GM23338 (cell line): Measurements from ENCODE around the gene IKZF1. TPM values are rescaled to one million over a fixed set of nuclear protein-coding genes. Genes with fewer than 3 reads are reported as not detected.

Experiments used
- ATAC-seq: fragments of 200-7000 bp; cut with Tn5 transposase; 3 replicates; pipeline ENCODE4 v1.9.1; 2020
- DNase-seq: peaks from one replicate; pipeline ENCODE4 v3.0.0-alpha.2; 2015; ENCODE audit warnings: low spot score
- H2AFZ ChIP-seq: fragments of 200-600 bp; sonication (generic); 2 replicates; pipeline ENCODE4 v1.8.0; 2016; ENCODE audit warnings: antibody characterized with exemption, mild to moderate bottlenecking, moderate library complexity
- H3F3A ChIP-seq: fragments of 200-600 bp; sonication (generic); replicated peaks from 2 replicates; pipeline ENCODE4 v1.8.0; 2017; ENCODE audit warnings: antibody characterized with exemption, mixed run types, low read depth
- H3K27ac ChIP-seq: fragments of 200-600 bp; sonication (generic); 2 replicates; pipeline ENCODE4 v1.6.1; 2016; ENCODE audit warnings: low read depth
- H3K27me3 ChIP-seq: fragments of 200-600 bp; sonication (generic); 2 replicates; pipeline ENCODE4 v1.8.0; 2016; ENCODE audit warnings: mild to moderate bottlenecking, mixed run types, moderate library complexity; ENCODE audit not compliant: insufficient read depth
- H3K36me3 ChIP-seq: fragments of 200-600 bp; sonication (generic); 2 replicates; pipeline ENCODE4 v1.8.0; 2016; ENCODE audit warnings: mild to moderate bottlenecking; ENCODE audit not compliant: insufficient read depth
- H3K4me1 ChIP-seq: fragments of 200-600 bp; sonication (generic); 2 replicates; pipeline ENCODE4 v1.8.0; 2016; ENCODE audit warnings: mild to moderate bottlenecking, moderate library complexity; ENCODE audit not compliant: insufficient read depth
- H3K4me2 ChIP-seq: fragments of 200-600 bp; sonication (generic); 2 replicates; pipeline ENCODE4 v1.7.1; 2017; ENCODE audit warnings: mixed run types
- H3K4me3 ChIP-seq: fragments of 200-600 bp; sonication (generic); 2 replicates; pipeline ENCODE4 v1.6.1; 2016; ENCODE audit warnings: mixed run types
- H3K79me2 ChIP-seq: fragments of 200-600 bp; sonication (generic); replicated peaks from 2 replicates; pipeline ENCODE4 v1.8.0; 2017; ENCODE audit warnings: mild to moderate bottlenecking; ENCODE audit not compliant: insufficient read depth
- H3K9me2 ChIP-seq: fragments of 200-600 bp; sonication (generic); 2 replicates; pipeline ENCODE4 v1.8.0; 2017; ENCODE audit not compliant: insufficient read depth
- H4K20me1 ChIP-seq: fragments of 200-600 bp; sonication (generic); replicated peaks from 2 replicates; pipeline ENCODE4 v1.8.0; 2017; ENCODE audit warnings: mild to moderate bottlenecking; ENCODE audit not compliant: insufficient read depth
- H3K27ac Mint-ChIP-seq: 2 replicates; pipeline ENCODE4 v1.8.0; 2020; ENCODE audit warnings: inconsistent platforms, mild to moderate bottlenecking, moderate library complexity, mixed read lengths
- H3K27me3 Mint-ChIP-seq: 3 replicates; pipeline ENCODE4 v1.8.0; 2022; ENCODE audit warnings: low read depth, mild to moderate bottlenecking, moderate library complexity, mixed read lengths, inconsistent platforms; ENCODE audit not compliant: insufficient read depth, poor library complexity
- H3K36me3 Mint-ChIP-seq: 3 replicates; pipeline ENCODE4 v1.8.0; 2021; ENCODE audit warnings: low read depth, mild to moderate bottlenecking, inconsistent platforms, moderate library complexity, mixed read lengths
- H3K4me1 Mint-ChIP-seq: 3 replicates; pipeline ENCODE4 v1.8.0; 2020; ENCODE audit warnings: mild to moderate bottlenecking, inconsistent platforms, mixed read lengths
- H3K4me3 Mint-ChIP-seq: 3 replicates; pipeline ENCODE4 v1.8.0; 2021; ENCODE audit warnings: moderate library complexity, mild to moderate bottlenecking, inconsistent platforms, mixed read lengths
- H3K9me3 Mint-ChIP-seq: 3 replicates; pipeline ENCODE4 v1.8.0; 2020; ENCODE audit warnings: moderate library complexity, mild to moderate bottlenecking, inconsistent platforms, mixed read lengths
- JUNB ChIP-seq: IDR thresholded peaks from one replicate; pipeline ENCODE4 v1.6.1; 2016; ENCODE audit warnings: antibody characterized with exemption; ENCODE audit not compliant: unreplicated experiment
- NANOG ChIP-seq: IDR thresholded peaks from 2 replicates; pipeline ENCODE4 v1.6.1; 2016; ENCODE audit warnings: antibody characterized with exemption, borderline replicate concordance
- REST ChIP-seq: IDR thresholded peaks from one replicate; pipeline ENCODE4 v1.6.1; 2018; ENCODE audit warnings: antibody characterized with exemption; ENCODE audit not compliant: unreplicated experiment
- ZNF114 ChIP-seq: fragments of 250-450 bp; sonication (Bioruptor Pico); IDR thresholded peaks from 2 replicates; pipeline ENCODE4 v1.5.0; 2020; ENCODE audit warnings: mild to moderate bottlenecking, moderate library complexity
- polyA plus RNA-seq: library from polyadenylated mRNA; unstranded; fragments of >200 nt; fragmentation: Nextera tagmentation; extraction: Ambion mirVana; gene quantifications from 2 replicates; pipeline ENCODE4 v1.2.1, GENCODE V29; 2016
- total RNA-seq: library from RNA; depleted of rRNA; stranded (reverse); fragments of >200 nt; shearing (Covaris generic); gene quantifications from 2 replicates; pipeline ENCODE4 v1.2.3, GENCODE V29; 2014
- TF ChIP-seq, protein P1 (sequence below): fragments of 250-450 bp; sonication (Bioruptor Pico); IDR thresholded peaks from 2 replicates; pipeline ENCODE4 v1.5.0; 2020; ENCODE audit warnings: mild to moderate bottlenecking, moderate library complexity

Gene IKZF1
- total and polyA plus RNA-seq, 2 experiments from 2014 or later: 0.57 to 1.8 TPM

- peak overlapping the region; percentile 50; the same call in 1 of the 2 replicates for H2AFZ ChIP-seq
- ATAC-seq (peak; percentile 27), DNase-seq (no peak)
- no peaks in the 10 kb centered on the region for H3K9me2 ChIP-seq
- no peak overlapping the region for H3K27ac ChIP-seq
- no peaks in the 10 kb centered on the region for H3K79me2 ChIP-seq
- peaks cover 33% of the 10 kb centered on the region for H3K4me1 ChIP-seq
- no peak overlapping the region; the same call in 2 of the 3 replicates for H3K4me3 Mint-ChIP-seq
- no peaks in the 10 kb centered on the region for H3K36me3 ChIP-seq
- H3K27me3 Mint-ChIP-seq: peaks cover 24% of the 10 kb centered on the region
- TF ChIP-seq, protein P1, sequence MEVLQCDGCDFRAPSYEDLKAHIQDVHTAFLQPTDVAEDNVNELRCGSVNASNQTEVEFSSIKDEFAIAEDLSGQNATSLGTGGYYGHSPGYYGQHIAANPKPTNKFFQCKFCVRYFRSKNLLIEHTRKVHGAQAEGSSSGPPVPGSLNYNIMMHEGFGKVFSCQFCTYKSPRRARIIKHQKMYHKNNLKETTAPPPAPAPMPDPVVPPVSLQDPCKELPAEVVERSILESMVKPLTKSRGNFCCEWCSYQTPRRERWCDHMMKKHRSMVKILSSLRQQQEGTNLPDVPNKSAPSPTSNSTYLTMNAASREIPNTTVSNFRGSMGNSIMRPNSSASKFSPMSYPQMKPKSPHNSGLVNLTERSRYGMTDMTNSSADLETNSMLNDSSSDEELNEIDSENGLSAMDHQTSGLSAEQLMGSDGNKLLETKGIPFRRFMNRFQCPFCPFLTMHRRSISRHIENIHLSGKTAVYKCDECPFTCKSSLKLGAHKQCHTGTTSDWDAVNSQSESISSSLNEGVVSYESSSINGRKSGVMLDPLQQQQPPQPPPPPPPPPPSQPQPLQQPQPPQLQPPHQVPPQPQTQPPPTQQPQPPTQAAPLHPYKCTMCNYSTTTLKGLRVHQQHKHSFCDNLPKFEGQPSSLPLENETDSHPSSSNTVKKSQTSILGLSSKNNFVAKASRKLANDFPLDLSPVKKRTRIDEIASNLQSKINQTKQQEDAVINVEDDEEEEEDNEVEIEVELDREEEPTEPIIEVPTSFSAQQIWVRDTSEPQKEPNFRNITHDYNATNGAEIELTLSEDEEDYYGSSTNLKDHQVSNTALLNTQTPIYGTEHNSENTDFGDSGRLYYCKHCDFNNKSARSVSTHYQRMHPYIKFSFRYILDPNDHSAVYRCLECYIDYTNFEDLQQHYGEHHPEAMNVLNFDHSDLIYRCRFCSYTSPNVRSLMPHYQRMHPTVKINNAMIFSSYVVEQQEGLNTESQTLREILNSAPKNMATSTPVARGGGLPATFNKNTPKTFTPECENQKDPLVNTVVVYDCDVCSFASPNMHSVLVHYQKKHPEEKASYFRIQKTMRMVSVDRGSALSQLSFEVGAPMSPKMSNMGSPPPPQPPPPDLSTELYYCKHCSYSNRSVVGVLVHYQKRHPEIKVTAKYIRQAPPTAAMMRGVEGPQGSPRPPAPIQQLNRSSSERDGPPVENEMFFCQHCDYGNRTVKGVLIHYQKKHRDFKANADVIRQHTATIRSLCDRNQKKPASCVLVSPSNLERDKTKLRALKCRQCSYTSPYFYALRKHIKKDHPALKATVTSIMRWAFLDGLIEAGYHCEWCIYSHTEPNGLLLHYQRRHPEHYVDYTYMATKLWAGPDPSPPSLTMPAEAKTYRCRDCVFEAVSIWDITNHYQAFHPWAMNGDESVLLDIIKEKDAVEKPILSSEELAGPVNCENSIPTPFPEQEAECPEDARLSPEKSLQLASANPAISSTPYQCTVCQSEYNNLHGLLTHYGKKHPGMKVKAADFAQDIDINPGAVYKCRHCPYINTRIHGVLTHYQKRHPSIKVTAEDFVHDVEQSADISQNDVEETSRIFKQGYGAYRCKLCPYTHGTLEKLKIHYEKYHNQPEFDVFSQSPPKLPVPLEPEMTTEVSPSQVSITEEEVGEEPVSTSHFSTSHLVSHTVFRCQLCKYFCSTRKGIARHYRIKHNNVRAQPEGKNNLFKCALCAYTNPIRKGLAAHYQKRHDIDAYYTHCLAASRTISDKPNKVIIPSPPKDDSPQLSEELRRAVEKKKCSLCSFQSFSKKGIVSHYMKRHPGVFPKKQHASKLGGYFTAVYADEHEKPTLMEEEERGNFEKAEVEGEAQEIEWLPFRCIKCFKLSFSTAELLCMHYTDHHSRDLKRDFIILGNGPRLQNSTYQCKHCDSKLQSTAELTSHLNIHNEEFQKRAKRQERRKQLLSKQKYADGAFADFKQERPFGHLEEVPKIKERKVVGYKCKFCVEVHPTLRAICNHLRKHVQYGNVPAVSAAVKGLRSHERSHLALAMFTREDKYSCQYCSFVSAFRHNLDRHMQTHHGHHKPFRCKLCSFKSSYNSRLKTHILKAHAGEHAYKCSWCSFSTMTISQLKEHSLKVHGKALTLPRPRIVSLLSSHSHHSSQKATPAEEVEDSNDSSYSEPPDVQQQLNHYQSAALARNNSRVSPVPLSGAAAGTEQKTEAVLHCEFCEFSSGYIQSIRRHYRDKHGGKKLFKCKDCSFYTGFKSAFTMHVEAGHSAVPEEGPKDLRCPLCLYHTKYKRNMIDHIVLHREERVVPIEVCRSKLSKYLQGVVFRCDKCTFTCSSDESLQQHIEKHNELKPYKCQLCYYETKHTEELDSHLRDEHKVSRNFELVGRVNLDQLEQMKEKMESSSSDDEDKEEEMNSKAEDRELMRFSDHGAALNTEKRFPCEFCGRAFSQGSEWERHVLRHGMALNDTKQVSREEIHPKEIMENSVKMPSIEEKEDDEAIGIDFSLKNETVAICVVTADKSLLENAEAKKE (CRISPR knock-in tag): no peak
- H3K36me3 Mint-ChIP-seq: no peaks in the 10 kb centered on the region
- no peaks in the 10 kb centered on the region for H4K20me1 ChIP-seq
- H3K4me3 ChIP-seq: no peak overlapping the region
- H3K4me2 ChIP-seq: no peak overlapping the region
- H3K4me1 Mint-ChIP-seq: peaks cover 50% of the 10 kb centered on the region
- peaks cover 35% of the 10 kb centered on the region for H3K27me3 ChIP-seq
- no peak overlapping the region for H3K27ac Mint-ChIP-seq
- H3K9me3 Mint-ChIP-seq: no peaks in the 10 kb centered on the region
- H3F3A ChIP-seq: no peaks in the 10 kb centered on the region
Observed at GRCh38 chr7:50308532-50309385, 4.2 kb downstream of the IKZF1 start.

DNA sequence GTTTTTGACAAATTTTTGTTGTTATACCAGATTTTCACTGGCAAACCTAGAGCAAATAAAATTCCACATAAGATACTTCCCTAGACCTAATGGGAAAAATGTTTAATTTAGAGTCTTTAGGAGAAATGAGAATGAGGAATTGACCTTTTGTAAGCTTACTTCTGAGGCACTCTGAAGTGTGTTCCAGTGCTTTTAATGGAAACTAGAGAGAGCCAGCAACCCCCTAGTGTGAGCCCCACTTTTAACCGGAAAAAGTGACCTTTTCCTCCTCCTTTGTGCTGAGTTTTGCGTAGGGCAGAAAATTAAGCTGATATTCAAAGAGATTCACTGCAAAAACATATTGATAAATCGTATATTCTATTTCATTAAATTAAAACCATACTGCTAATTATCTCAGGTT, 5.2 kb downstream of the IKZF1 start:
- Mint-ChIP-seq H3K4me1 (peaks cover 56% of the 10 kb centered on the region), H3K27me3 (peaks cover 21% of the 10 kb centered on the region), H3K36me3 (no peaks in the 10 kb centered on the region), H3K4me3 (no peak overlapping the region), H3K9me3 (no peaks in the 10 kb centered on the region), H3K27ac (no peak overlapping the region)
- no peak for DNase-seq
- Histone ChIP-seq H3K36me3 (no peaks in the 10 kb centered on the region), H3K79me2 (no peaks in the 10 kb centered on the region), H3F3A (no peaks in the 10 kb centered on the region), H3K27ac (no peak overlapping the region), H3K27me3 (peaks cover 31% of the 10 kb centered on the region), H3K4me1 (peaks cover 35% of the 10 kb centered on the region), H4K20me1 (no peaks in the 10 kb centered on the region), H3K4me2 (0 out of 2 replicates have a peak overlapping the region, but pooled peaks have one; percentile 17), H3K4me3 (no peak overlapping the region), H3K9me2 (no peaks in the 10 kb centered on the region), H2AFZ (no peak overlapping the region)
- ATAC-seq: no peak
- TF ChIP-seq JUNB (no peak), ZNF114 (CRISPR knock-in tag) (no peak), NANOG (no peak), REST (no peak)
